H9 (cell line): ENCODE data around the gene ZNF407. TPM values are rescaled to one million over a fixed set of nuclear protein-coding genes. Genes with fewer than 3 reads are reported as not detected.

ENCODE experiments used
- DNase-seq: peaks from one replicate; pipeline ENCODE4 v3.0.0-alpha.2; 2017
- H2AFZ ChIP-seq: one replicate; pipeline ENCODE4 v1.6.1; 2013; ENCODE audit warnings: mild to moderate bottlenecking, low read length, control low read depth, moderate library complexity
- H2AK5ac ChIP-seq: 2 replicates; pipeline ENCODE4 v1.6.1; 2013; ENCODE audit warnings: low read length, control low read depth, mixed read lengths; ENCODE audit not compliant: insufficient read length
- H2BK120ac ChIP-seq: one replicate; pipeline ENCODE4 v1.6.1; 2013; ENCODE audit warnings: low read depth, mild to moderate bottlenecking, low read length, control low read depth, inconsistent platforms; ENCODE audit not compliant: poor library complexity, severe bottlenecking
- H2BK12ac ChIP-seq: 2 replicates; pipeline ENCODE4 v1.6.1; 2013; ENCODE audit warnings: low read length, control low read depth, mixed read lengths, low read depth; ENCODE audit not compliant: insufficient read length
- H2BK15ac ChIP-seq: 2 replicates; pipeline ENCODE4 v1.6.1; 2013; ENCODE audit warnings: low read depth, low read length, control low read depth
- H2BK20ac ChIP-seq: one replicate; pipeline ENCODE4 v1.6.1; 2013; ENCODE audit warnings: low read depth, mild to moderate bottlenecking, low read length, control low read depth, inconsistent platforms; ENCODE audit not compliant: poor library complexity, severe bottlenecking
- H2BK5ac ChIP-seq: 2 replicates; pipeline ENCODE4 v1.6.1; 2013; ENCODE audit warnings: low read length, control low read depth, mixed read lengths; ENCODE audit not compliant: insufficient read length
- H3K14ac ChIP-seq: 2 replicates; pipeline ENCODE4 v1.6.1; 2013; ENCODE audit warnings: low read length, control low read depth; ENCODE audit not compliant: insufficient read depth
- H3K18ac ChIP-seq: 2 replicates; pipeline ENCODE4 v1.6.1; 2013; ENCODE audit warnings: low read depth, mild to moderate bottlenecking, mixed read lengths, low read length, control low read depth; ENCODE audit not compliant: insufficient read length
- H3K23ac ChIP-seq: 2 replicates; pipeline ENCODE4 v1.6.1; 2013; ENCODE audit warnings: low read length, control low read depth, mixed read lengths, low read depth; ENCODE audit not compliant: insufficient read length
- H3K23me2 ChIP-seq: 2 replicates; pipeline ENCODE4 v1.6.1; 2013; ENCODE audit warnings: low read depth, mild to moderate bottlenecking, mixed read lengths, low read length, control low read depth; ENCODE audit not compliant: insufficient read length, poor library complexity, severe bottlenecking
- H3K27ac ChIP-seq: 2 replicates; pipeline ENCODE4 v1.5.1; 2013; ENCODE audit warnings: low read length, control low read depth, mixed read lengths, low read depth; ENCODE audit not compliant: insufficient read length
- H3K27me3 ChIP-seq: 2 replicates; pipeline ENCODE4 v1.6.1; 2013; ENCODE audit warnings: low read length, control low read depth, inconsistent platforms; ENCODE audit not compliant: insufficient read depth
- H3K4ac ChIP-seq: 2 replicates; pipeline ENCODE4 v1.6.1; 2013; ENCODE audit warnings: low read depth, mild to moderate bottlenecking, control low read depth, inconsistent platforms, low read length, moderate library complexity
- H3K4me1 ChIP-seq: 2 replicates; pipeline ENCODE4 v1.6.1; 2013; ENCODE audit warnings: low read length, control low read depth, inconsistent platforms; ENCODE audit not compliant: insufficient read depth
- H3K4me2 ChIP-seq: 2 replicates; pipeline ENCODE4 v1.6.1; 2013; ENCODE audit warnings: low read length, control low read depth, mixed read lengths; ENCODE audit not compliant: insufficient read length, insufficient read depth
- H3K56ac ChIP-seq: 2 replicates; pipeline ENCODE4 v1.6.1; 2013; ENCODE audit warnings: low read depth, mild to moderate bottlenecking, mixed read lengths, low read length, control low read depth; ENCODE audit not compliant: insufficient read length
- H3K79me1 ChIP-seq: 2 replicates; pipeline ENCODE4 v1.6.1; 2013; ENCODE audit warnings: low read depth, mild to moderate bottlenecking, moderate library complexity, low read length, control low read depth, inconsistent platforms; ENCODE audit not compliant: insufficient read depth, poor library complexity, severe bottlenecking
- H3K79me2 ChIP-seq: 2 replicates; pipeline ENCODE4 v1.6.1; 2013; ENCODE audit warnings: low read length, control low read depth, inconsistent platforms; ENCODE audit not compliant: insufficient read depth
- H3K9ac ChIP-seq: 2 replicates; pipeline ENCODE4 v1.6.1; 2013; ENCODE audit warnings: low read length, control low read depth, mixed read lengths; ENCODE audit not compliant: insufficient read length; ENCODE audit errors: extremely low read depth
- H3K9me3 ChIP-seq: one replicate; pipeline ENCODE4 v1.6.1; 2013; ENCODE audit warnings: low read depth, low read length, inconsistent platforms; ENCODE audit not compliant: control insufficient read depth
- H3T11ph ChIP-seq: one replicate; pipeline ENCODE4 v1.6.1; 2013; ENCODE audit warnings: mild to moderate bottlenecking, low read length, control low read depth, inconsistent platforms
- H4K20me1 ChIP-seq: one replicate; pipeline ENCODE4 v1.6.1; 2013; ENCODE audit not compliant: control insufficient read depth, insufficient read length, insufficient read depth
- H4K5ac ChIP-seq: 2 replicates; pipeline ENCODE4 v1.6.1; 2013; ENCODE audit warnings: low read depth, mild to moderate bottlenecking, mixed read lengths, low read length, control low read depth; ENCODE audit not compliant: insufficient read length
- H4K8ac ChIP-seq: replicated peaks from 2 replicates; pipeline ENCODE4 v1.6.1; 2013; ENCODE audit warnings: low read length, control low read depth, mixed read lengths, low read depth; ENCODE audit not compliant: insufficient read length
- H4K91ac ChIP-seq: 2 replicates; pipeline ENCODE4 v1.6.1; 2013; ENCODE audit warnings: low read depth, mild to moderate bottlenecking, moderate library complexity, mixed read lengths, low read length, control low read depth; ENCODE audit not compliant: insufficient read length
- H3K27ac Mint-ChIP-seq, 3 experiments: 2 replicates in 2 of 3; 3 replicates in 1 of 3; pipeline ENCODE4 v1.8.0; 2020 to 2021; ENCODE audit warnings: mixed read lengths in 3 of 3, mild to moderate bottlenecking in 1 of 3, moderate library complexity in 1 of 3
- H3K27me3 Mint-ChIP-seq: 2 replicates; pipeline ENCODE4 v1.8.0; 2021; ENCODE audit warnings: low read depth, mild to moderate bottlenecking, moderate library complexity, mixed read lengths
- H3K36me3 Mint-ChIP-seq, 3 experiments: 2 replicates in 2 of 3; 3 replicates in 1 of 3; pipeline ENCODE4 v1.8.0; 2020 to 2021; ENCODE audit warnings: low read depth in 3 of 3, mixed read lengths in 3 of 3; ENCODE audit not compliant: insufficient read depth in 1 of 3
- H3K4me1 Mint-ChIP-seq, 2 experiments: 2 replicates each; pipeline ENCODE4 v1.8.0; 2020; ENCODE audit warnings: mixed read lengths in 2 of 2
- H3K4me3 Mint-ChIP-seq, 2 experiments: 2 replicates in 1 of 2; 3 replicates in 1 of 2; pipeline ENCODE4 v1.8.0; 2020 to 2021; ENCODE audit warnings: mild to moderate bottlenecking in 2 of 2, mixed read lengths in 2 of 2, moderate library complexity in 1 of 2
- H3K9me3 Mint-ChIP-seq, 2 experiments: 2 replicates in 1 of 2; 3 replicates in 1 of 2; pipeline ENCODE4 v1.8.0; 2020; ENCODE audit warnings: mild to moderate bottlenecking in 2 of 2, mixed read lengths in 2 of 2, moderate library complexity in 1 of 2
- WGBS: extraction: QIAGEN DNeasy Blood & Tissue Kit; methylation state at CpG from one replicate; pipeline ENCODE4 v1.1.7; 2013; ENCODE audit warnings: missing lambda C conversion rate, low lambda C conversion rate, mixed read lengths; ENCODE audit not compliant: insufficient read length; ENCODE audit errors: extremely low coverage; 5-methylcytosine and 5-hydroxymethylcytosine counted together
- total RNA-seq: library from RNA; stranded (reverse); gene quantifications from 2 replicates; pipeline ENCODE4 v1.2.1, GENCODE V29; 2021
- TF ChIP-seq, protein P1 (sequence below): fragments of 200-600 bp; sonication (generic); conservative IDR thresholded peaks from 3 replicates; pipeline ENCODE4 v1.8.0; 2021; ENCODE audit warnings: antibody characterized with exemption, mild to moderate bottlenecking

Gene ZNF407
- total RNA-seq, 1 experiment from 2014 or later, result 8.7 TPM

DNA sequence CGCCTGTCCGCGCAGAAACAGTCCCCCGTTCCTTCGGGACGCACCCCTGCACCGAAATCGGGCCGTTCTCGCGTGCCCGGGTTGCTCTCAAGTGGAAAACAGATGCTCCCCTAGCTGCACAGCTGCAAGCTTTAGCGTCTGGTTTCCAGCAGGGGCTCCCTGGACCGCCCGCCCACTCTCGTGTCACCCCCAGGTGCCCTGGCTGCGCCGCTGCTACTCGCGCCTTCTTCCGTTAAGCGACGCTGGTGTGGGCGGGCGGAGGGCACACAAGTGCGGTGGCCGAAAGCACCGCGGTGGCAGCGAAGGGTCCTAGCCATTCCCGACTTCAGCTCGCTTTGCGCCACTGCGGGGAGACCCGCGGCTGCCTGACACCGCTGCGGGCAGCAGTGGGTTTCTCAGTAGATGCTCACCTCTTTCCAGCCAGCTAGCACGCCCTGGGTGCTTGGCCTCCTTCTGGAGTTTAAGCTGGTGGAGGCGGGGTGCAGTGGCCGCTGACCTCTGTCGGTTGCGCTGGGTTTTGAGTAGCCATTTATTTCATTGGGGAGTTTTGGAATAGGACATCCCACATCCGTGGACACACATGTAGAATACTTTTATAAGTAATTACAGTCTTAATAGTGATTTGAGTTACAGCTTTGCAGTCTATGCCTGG is 806 bp downstream of the ZNF407 start:
- peak overlapping the region; percentile 91 to 93 for H3K4me3 Mint-ChIP-seq
- peak overlapping the region in 2 of 3 experiments; percentile 59 to 64; a peak in 1 of 7 replicates for H3K27ac Mint-ChIP-seq
- H3K9me3 Mint-ChIP-seq, result no peaks in the 10 kb centered on the region; a peak in 1 of 5 replicates

More for the DNA sequence above, 806 bp downstream of the ZNF407 start:
- no peak overlapping the region for H2BK15ac ChIP-seq
- no peak overlapping the region for H2AFZ ChIP-seq
- H3K23me2 ChIP-seq, result peaks cover 6% of the 10 kb centered on the region
- TF ChIP-seq, protein P1, sequence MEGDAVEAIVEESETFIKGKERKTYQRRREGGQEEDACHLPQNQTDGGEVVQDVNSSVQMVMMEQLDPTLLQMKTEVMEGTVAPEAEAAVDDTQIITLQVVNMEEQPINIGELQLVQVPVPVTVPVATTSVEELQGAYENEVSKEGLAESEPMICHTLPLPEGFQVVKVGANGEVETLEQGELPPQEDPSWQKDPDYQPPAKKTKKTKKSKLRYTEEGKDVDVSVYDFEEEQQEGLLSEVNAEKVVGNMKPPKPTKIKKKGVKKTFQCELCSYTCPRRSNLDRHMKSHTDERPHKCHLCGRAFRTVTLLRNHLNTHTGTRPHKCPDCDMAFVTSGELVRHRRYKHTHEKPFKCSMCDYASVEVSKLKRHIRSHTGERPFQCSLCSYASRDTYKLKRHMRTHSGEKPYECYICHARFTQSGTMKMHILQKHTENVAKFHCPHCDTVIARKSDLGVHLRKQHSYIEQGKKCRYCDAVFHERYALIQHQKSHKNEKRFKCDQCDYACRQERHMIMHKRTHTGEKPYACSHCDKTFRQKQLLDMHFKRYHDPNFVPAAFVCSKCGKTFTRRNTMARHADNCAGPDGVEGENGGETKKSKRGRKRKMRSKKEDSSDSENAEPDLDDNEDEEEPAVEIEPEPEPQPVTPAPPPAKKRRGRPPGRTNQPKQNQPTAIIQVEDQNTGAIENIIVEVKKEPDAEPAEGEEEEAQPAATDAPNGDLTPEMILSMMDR, result peak; percentile 8; the same call in 1 of the 3 replicates
- no peak overlapping the region for H3K18ac ChIP-seq
- H3K36me3 Mint-ChIP-seq, result peaks cover 0 to 22% (median 11%) of the 10 kb centered on the region in 3 experiments; a peak in 6 of 7 replicates
- no peaks in the 10 kb centered on the region for H3K4me1 ChIP-seq
- no peak overlapping the region for H2BK12ac ChIP-seq
- peak overlapping the region; percentile 56 for H3K4me2 ChIP-seq
- no peak overlapping the region for H3K23ac ChIP-seq
- H4K20me1 ChIP-seq, result no peaks in the 10 kb centered on the region
- peak; percentile 58 for DNase-seq
- H4K8ac ChIP-seq, result no peak overlapping the region
- no CpG with 5 or more reads among the region's 44 CpGs for WGBS
- peak overlapping the region; percentile 9; the same call in 1 of the 2 replicates for H3K14ac ChIP-seq
- no peaks in the 10 kb centered on the region for H3K27me3 ChIP-seq
- no peak overlapping the region for H3K27ac ChIP-seq
- no peak overlapping the region for H3T11ph ChIP-seq
- H3K27me3 Mint-ChIP-seq, result no peaks in the 10 kb centered on the region; the same call in 1 of the 2 replicates
- H3K4ac ChIP-seq, result no peak overlapping the region
- no peak overlapping the region for H2BK20ac ChIP-seq
- H3K79me2 ChIP-seq, result peaks cover 2% of the 10 kb centered on the region; the same call in 1 of the 2 replicates
- H4K91ac ChIP-seq, result no peak overlapping the region
- H3K79me1 ChIP-seq, result peaks cover 5% of the 10 kb centered on the region
- H4K5ac ChIP-seq, result no peak overlapping the region
- no peak overlapping the region for H2BK120ac ChIP-seq
- H3K9ac ChIP-seq, result peak overlapping the region; percentile 9
- peaks cover 14 to 15% of the 10 kb centered on the region in 2 experiments for H3K4me1 Mint-ChIP-seq
- H3K56ac ChIP-seq, result no peak overlapping the region
- no peak overlapping the region for H2AK5ac ChIP-seq
- H3K9me3 ChIP-seq, result no peaks in the 10 kb centered on the region
- no peak overlapping the region for H2BK5ac ChIP-seq
